ENCODE data around the gene GAS2L3. TPM values are rescaled to one million over a fixed set of nuclear protein-coding genes. Genes with fewer than 3 reads are reported as not detected.
"Not testable (repeated sequence)": the region's sequence is repeated elsewhere in the genome, so short reads cannot be mapped to it uniquely, and the experiment has no call there.

The GAS2L3 gene
- total RNA-seq (2014; rRNA removed; shearing (Covaris generic); ENCODE audit: low replicate concordance) = 13.4 and 44.0 TPM in 2 replicates

DNA sequence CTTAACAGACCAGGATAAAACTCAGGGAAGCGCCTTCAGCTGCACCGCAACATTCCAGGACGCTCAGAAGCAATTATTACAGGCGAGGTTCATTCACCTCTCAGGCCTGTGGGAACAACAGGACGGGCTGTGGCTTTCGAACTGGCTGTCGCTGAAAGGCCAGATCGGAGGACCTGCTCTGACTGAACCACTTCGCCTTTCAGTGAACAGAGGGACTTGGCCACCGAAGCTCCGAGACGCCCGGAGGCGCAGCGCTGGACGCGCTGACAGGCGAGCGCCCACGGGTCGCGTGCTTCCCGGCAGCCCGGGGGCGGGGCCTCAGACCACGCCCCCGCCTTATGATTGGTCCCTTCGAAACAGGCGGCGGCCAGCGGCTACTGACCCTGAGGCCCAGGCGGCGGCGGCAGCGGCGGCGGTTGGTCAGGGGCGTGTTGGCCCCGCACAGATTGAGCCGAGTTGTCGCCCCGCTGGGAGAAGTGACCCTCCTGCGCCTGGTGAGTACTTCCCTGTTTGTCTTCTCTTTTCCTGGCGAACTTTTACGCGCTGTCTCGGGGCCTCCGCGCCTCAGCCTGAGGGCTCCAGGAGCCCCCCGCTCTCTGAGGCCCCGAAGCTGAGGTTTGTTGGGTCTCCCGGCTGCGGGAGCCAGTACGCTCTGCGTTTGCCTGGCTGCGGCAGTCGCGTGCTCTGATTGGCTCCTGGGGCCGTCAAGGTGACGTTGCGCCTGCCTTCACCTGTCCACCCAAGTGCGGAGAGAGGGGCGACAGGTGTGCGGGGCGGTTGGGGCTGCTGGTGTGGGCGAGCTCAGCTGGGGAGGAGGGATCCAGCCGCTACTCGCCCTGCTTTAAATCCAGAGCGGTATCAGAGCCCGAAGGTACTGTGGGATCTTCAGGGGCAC lies at the start of gene GAS2L3:
Gene GAS2L3, plus strand, starts transcription at position 393 of the 895 bp plus-strand sequence. CDS start 21,221 bp downstream, outside the sequence.
- no peaks in the 10 kb centered on the region for H3K9me3 ChIP-seq
- H3K4me3 ChIP-seq = peak within 1 kb of the TSS; percentile 70
- no peaks in the 10 kb centered on the region for H3K36me3 ChIP-seq
- peak; percentile 88 for DNase-seq
- no peaks in the 10 kb centered on the region for H3K27me3 ChIP-seq

DNA sequence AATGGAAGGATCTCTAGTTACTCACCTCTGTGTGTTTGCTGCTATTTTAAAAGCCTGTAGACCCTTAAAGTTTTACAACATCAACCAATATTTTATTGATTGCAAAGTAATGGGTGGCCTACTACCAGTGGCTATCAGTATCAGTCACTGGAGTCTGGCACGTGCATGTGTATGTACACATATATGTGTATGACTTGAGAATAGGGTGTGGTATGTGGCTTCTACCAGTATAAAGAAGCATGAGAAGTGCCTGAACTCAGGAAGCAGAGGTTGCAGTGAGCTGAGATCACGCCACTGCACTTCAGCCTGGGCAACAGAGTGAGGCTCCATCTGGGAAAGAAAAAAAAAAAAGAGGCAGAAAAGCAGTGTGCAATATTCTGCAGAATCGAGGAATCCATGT lies 45.5 kb upstream of the GAS2L3 start:
- Histone ChIP-seq H3K9me3 (no peaks in the 10 kb centered on the region), H3K4me3 (no peak overlapping the region), H3K36me3 (no peaks in the 10 kb centered on the region), H3K27me3 (no peaks in the 10 kb centered on the region)
- no peak for DNase-seq

DNA sequence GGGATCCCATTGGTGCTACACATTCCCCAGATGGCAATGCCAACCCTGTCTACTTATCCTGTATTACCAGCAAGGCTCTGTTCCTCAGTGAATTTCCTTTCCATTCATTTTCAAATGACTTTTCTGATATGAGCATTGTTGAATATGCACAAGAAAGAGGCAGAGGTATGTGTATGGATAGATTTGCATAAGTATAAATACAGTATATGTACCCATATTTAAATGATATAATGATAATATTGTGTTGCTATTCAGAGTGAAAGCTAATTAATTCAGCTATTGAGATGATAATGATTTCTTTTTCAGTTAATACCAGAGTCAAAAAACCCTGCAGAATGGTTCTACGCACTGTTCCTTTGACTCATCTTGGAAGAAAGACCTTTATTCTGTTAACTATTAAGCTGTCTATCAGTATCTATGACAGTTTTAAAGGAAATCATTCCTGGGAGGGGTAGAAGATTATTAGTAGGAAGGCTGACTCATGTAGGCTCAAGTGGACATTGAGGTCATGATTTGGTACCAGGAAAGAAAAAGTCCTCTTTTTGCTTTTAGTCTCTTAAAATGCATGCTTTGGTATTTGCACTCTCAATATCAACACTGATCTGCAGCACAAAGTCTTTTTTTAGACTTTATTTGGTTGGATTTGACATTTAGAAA lies 44.9 kb upstream of the GAS2L3 start:
- H3K9me3 ChIP-seq = no peaks in the 10 kb centered on the region
- no peaks in the 10 kb centered on the region for H3K36me3 ChIP-seq
- DNase-seq = no peak
- no peak overlapping the region for H3K4me3 ChIP-seq
- no peaks in the 10 kb centered on the region for H3K27me3 ChIP-seq

DNA sequence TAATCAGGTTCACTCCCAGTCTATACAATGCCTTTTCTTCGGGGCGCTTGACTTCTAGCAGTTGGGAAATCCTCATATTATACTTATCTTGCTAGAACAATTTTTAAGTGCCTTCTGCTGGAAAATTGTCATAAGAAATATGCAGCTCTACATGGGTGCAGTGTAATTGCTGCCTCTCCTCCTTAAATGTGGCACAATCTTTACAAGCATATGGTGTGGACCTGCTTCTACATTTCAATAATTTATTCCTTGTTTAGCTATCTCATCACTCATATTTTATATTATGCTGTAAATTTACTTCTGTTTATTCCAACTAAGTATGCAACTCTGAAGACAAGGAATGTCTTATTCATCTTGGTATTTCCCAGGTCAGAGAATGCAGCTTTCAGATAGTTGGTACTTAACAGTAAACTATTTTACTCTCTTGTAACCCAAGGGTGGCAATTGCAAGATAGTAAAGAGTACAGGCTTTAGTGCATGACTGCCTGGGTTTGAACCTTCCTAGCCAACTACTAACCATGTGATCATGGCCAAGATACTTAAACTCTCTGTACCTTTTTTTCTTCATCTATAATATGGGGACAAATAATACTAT lies 43.6 kb upstream of the GAS2L3 start:
- no peak overlapping the region for H3K4me3 ChIP-seq
- no peaks in the 10 kb centered on the region for H3K36me3 ChIP-seq
- no peak for DNase-seq
- no peaks in the 10 kb centered on the region for H3K9me3 ChIP-seq
- H3K27me3 ChIP-seq = no peaks in the 10 kb centered on the region

DNA sequence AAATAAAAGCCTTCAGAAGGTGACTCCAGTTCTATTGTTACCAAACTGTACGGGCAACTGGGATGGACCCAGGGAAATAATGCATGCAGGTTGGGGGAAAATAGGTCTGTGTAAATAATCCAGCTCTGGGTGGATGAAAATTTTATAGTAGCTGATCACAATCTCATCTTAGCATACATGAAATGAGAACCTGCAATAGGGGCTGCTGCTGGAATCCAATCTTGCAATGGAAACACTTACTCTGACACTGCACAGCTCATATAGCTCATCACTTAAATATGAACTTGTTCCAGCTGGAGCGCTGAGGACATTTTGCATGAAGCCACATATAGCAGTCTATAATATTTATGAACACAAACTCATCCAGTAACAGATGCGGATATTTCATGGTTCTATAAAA lies 40.1 kb upstream of the GAS2L3 start:
- Histone ChIP-seq H3K9me3 (no peaks in the 10 kb centered on the region), H3K27me3 (no peaks in the 10 kb centered on the region), H3K36me3 (no peaks in the 10 kb centered on the region), H3K4me3 (no peak overlapping the region)
- no peak for DNase-seq

DNA sequence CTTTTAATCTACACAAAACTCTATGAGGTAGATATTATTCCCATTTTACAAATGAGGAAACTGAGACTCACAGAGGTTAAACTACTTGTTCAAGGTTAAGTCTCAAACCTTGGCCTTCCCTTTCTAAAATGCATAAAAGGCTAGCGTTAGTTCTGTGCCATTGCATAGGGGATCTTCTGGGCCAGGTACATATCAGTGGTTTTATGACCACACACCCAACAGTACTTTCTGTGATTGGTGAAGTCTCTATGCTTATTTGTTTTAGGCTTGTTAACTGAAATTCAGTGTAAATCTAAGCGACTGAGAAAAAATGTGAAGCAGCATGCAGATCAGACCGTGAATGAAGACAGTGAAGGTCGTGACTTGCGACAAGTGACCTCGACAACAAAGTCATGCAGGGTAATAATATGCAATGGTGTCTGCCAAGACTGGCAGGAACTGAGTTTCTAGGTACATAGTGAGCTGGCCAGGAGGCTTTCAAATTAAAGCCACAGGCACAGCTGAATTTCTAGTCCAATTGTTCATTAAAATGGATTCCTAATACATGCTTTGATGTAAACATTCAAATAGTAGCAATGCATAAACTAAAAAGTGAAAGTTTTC lies 38.8 kb upstream of the GAS2L3 start:
- Histone ChIP-seq H3K4me3 (no peak overlapping the region), H3K36me3 (no peaks in the 10 kb centered on the region), H3K9me3 (no peaks in the 10 kb centered on the region), H3K27me3 (no peaks in the 10 kb centered on the region)
- no peak for DNase-seq

DNA sequence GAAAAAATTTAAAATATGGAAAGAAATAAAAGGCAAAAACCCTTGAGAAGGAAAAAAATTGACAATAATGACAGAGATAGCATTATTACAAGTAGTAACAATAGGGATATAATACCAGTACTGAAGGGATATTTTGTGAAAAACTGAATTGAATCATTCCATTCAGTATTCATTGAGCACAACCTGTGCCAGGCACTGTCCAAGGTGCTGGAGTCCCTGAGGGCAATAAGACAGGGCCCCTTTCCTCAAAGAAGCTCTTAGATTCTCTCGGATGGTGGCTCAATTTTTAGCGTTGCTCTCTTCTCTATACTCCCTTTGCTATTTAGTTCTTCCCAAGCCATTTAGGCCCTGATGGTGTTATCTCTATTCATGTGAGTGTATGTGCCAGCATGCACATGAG lies 34.3 kb upstream of the GAS2L3 start:
- H3K36me3 ChIP-seq = no peaks in the 10 kb centered on the region
- H3K27me3 ChIP-seq = no peaks in the 10 kb centered on the region
- no peaks in the 10 kb centered on the region for H3K9me3 ChIP-seq
- peak; percentile 25 for DNase-seq
- H3K4me3 ChIP-seq = no peak overlapping the region

DNA sequence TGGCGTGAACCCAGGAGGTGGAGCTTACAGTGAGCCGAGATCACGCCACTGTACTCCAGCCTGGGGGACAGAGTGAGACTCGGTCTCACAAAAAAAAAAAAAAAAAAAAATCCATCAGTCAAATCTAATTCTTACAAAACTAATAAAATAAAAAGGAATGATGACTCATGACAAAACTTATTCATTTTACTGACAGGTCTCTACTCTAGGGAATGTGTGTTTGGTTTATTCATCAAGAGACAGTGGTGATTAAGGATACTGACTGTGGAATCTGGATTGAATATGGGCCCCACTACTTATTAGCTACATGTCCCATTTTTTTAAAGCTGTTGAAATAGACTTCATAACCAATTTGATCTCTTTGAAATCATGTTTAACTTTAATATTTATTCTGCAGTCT lies 29.3 kb upstream of the GAS2L3 start:
- no peaks in the 10 kb centered on the region for H3K36me3 ChIP-seq
- H3K9me3 ChIP-seq = no peaks in the 10 kb centered on the region
- H3K4me3 ChIP-seq = no peak overlapping the region
- no peaks in the 10 kb centered on the region for H3K27me3 ChIP-seq
- no peak for DNase-seq

DNA sequence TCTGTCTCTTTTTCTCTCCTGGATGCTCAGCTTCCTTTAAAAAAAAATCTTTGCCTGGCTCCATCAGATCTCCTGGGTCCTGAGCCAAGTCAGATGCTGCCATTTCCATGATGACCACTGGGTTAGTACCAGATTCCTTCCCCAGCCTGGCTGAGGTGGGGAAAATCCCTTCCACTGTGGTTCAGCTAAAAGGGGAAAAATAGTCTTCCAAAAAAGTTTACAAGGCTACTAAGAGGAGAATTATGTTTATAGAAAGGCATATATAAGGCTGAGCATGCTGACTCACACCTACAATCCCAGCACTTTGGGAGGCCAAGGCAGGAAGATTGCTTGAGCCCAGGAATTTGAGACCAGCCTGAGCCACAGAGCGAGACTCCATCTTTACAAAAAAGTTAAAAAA lies 28.4 kb upstream of the GAS2L3 start:
- peak; percentile 70 for DNase-seq
- Histone ChIP-seq H3K27me3 (no peaks in the 10 kb centered on the region), H3K4me3 (no peak overlapping the region), H3K9me3 (no peaks in the 10 kb centered on the region), H3K36me3 (no peaks in the 10 kb centered on the region)

DNA sequence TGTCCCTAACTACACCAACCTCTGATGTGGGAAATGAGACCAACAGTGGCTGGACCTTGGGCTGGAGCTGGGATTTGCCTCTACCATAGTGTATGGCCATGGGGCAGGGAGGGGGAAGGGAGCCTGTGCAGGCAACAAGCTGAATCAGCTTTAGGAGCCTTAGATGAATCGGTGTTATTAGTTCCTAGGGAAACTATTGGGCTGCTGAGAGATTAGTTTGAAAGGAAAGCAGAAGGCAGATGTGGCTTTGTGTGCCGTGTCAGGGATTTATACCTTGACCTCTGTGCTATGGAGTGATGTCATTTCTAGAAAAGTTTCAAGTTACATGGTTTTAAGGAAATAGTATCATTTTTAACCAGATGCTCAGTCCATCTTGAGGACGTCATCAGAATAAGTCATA lies 19.5 kb upstream of the GAS2L3 start:
- Histone ChIP-seq H3K36me3 (no peaks in the 10 kb centered on the region), H3K4me3 (no peak overlapping the region), H3K27me3 (no peaks in the 10 kb centered on the region), H3K9me3 (no peaks in the 10 kb centered on the region)
- DNase-seq = no peak

DNA sequence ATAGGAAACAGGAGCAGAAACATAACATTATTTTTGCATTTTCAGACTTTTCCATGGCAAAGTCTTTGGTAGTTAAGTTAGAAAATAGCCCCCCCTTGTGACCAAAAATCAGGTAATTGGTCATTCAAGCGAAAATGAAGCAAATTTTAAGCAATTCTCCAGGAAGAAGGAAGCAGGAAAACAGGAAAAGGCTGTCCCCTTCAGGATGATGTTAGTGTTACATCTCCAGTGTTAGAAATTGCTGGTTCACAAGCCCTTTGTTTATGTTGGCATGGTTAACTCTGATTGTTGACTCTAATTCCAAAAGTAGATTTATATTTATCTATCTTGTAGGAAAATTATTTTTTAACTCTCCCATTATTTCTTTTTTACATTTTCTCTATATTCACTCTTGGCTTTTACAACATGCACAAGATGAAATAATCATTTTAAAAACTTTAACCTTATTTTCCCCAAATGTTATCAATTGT lies 18.8 kb upstream of the GAS2L3 start:
- no peaks in the 10 kb centered on the region for H3K36me3 ChIP-seq
- no peak for DNase-seq
- no peaks in the 10 kb centered on the region for H3K9me3 ChIP-seq
- no peak overlapping the region for H3K4me3 ChIP-seq
- H3K27me3 ChIP-seq = no peaks in the 10 kb centered on the region

DNA sequence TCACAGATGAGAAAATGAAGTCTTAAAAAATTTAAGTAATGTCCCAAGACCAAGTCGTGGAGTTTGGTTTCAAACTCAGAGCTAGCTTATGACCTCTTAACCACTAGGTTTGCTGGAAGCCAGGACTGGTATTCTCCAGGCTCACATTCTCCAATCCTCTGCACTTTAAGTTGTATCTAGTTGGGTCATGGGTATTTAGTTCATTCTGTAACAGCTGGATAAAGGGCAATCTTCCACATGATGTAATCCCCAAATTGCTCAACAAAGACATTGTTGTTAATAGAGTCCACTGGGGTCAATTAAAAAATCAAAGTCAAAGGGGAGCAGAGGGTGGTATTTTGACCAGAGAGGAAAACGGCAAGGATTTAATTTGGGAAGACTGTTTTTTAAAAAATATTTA lies 17.8 kb upstream of the GAS2L3 start:
- H3K9me3 ChIP-seq = no peaks in the 10 kb centered on the region
- DNase-seq = no peak
- no peaks in the 10 kb centered on the region for H3K27me3 ChIP-seq
- H3K4me3 ChIP-seq = no peak overlapping the region
- no peaks in the 10 kb centered on the region for H3K36me3 ChIP-seq

DNA sequence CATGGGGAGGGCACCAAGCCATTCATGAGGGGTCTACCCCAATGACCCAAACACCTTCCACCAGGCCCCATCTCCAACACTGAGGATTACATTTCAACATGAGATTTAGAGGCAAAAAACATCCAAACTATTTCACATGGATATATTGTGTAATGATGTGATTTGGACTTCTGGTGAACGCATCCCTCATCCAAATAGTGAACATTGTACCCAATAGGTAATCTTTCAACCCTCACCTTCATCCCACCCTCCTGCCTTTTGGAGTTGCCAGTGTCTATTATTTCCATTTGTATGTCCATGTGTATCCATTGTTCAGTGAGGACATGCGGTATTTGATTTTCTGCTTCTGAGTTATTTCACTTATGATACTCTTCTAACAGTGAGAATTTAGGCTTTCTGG lies 16.1 kb upstream of the GAS2L3 start:
- Histone ChIP-seq H3K27me3 (no peaks in the 10 kb centered on the region), H3K9me3 (no peaks in the 10 kb centered on the region), H3K36me3 (no peaks in the 10 kb centered on the region), H3K4me3 (no peak overlapping the region)
- no peak for DNase-seq

DNA sequence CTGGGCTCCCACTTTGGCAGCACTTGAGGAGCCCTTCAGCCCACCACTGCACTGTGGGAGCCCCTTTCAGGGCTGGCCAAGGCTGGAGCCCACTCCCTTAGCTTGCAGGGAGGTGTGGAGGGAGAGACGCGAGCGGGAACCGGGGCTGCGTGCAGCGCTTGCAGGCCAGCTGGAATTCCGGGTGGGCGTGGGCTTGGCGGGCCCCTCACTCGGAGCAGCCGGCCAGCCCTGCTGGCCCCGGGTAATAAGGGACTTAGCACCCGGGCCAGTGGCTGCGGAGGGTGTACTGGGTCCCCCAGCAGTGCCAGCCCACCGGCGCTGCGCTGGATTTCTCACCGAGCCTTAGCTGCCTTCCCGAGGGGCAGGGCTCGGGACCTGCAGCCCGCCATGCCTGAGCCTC lies 14.2 kb upstream of the GAS2L3 start:
- not testable (repeated sequence) for DNase-seq, H3K9me3 ChIP-seq, H3K27me3 ChIP-seq, H3K4me3 ChIP-seq, H3K36me3 ChIP-seq

DNA sequence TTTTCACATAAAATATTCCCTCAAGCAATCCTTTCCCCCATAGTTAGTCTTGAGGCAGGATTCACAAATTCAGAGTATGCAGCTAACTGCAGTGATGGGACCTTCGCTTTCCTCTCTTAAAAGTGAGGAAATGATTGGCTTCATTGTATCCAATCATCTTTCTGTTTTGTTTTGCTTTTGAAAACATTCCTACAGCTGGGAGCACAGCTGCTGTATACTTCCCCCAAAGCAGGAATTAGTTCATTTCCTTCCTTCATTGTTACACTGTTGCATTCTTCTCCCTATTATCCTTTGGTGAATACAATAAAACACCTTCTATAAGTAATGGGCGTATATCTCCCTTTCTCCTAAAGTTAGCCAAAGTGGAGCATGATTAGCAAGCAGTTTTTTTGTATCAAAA lies 9.4 kb upstream of the GAS2L3 start:
- H3K4me3 ChIP-seq = no peak overlapping the region
- no peaks in the 10 kb centered on the region; the same call in 1 of the 2 replicates for H3K27me3 ChIP-seq
- H3K36me3 ChIP-seq = no peaks in the 10 kb centered on the region
- no peaks in the 10 kb centered on the region for H3K9me3 ChIP-seq
- no peak for DNase-seq

DNA sequence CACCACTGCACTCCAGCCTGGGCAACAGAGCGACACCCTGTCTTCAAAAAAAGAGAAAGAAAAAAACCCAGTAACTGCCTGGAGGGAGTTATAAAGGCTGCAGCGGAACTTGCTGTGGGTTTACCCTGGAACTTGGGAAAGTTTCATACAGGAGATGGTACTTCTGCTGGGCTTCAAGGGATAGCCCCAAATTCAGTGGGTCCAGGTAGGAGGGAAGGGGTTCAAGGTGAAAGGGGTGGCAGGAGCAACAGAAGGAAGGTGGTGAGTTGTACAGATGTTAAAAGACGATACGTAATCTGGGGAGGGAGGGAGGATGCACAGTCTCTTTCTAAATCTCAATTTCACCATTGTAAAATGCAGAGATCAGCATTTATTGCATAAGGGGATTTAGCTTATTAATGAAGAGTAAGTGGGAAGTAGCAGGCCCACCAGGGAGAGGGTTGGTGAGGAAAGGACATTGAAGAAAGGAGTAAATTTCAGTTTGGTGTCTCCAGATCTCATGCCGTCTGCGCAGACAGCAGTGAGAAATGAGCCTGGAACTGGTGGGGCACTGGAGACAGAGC lies 8.5 kb upstream of the GAS2L3 start:
- Histone ChIP-seq H3K27me3 (no peaks in the 10 kb centered on the region; the same call in 1 of the 2 replicates), H3K4me3 (no peak overlapping the region), H3K9me3 (no peaks in the 10 kb centered on the region), H3K36me3 (no peaks in the 10 kb centered on the region)
- no peak for DNase-seq
